GM20000 (cell line): ENCODE data around the gene SNX25.

ENCODE experiments used
- DNase-seq: peaks from one replicate; pipeline ENCODE4 v3.0.0; 2012; ENCODE audit warnings: low spot score
- CTCF ChIP-seq: IDR thresholded peaks from 2 replicates; pipeline ENCODE4 v1.5.1; 2012; ENCODE audit warnings: mild to moderate bottlenecking, control low read depth; ENCODE audit errors: extremely low read depth, missing control alignments

Gene SNX25

DNA sequence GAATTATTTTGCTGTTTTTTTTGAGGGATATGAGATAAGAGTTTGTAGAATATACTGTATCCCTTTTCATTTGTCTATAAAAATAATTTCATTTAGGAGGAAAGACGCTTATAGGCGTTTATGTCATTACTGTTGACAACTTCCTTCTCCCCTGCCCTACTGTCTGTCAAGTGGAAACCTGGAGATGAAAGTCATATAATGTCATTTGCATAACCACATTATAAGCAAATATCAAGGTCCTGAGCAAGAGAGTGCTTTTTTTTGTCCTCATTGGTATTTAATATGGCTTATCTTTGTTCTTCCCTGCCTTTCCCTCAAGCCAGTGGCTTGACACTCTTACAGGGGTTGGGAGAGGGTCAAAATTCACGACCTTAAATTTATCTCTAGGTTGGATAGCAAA lies 130.5 kb downstream of the SNX25 start:
- TF ChIP-seq CTCF, result no peak
- no peak for DNase-seq

DNA sequence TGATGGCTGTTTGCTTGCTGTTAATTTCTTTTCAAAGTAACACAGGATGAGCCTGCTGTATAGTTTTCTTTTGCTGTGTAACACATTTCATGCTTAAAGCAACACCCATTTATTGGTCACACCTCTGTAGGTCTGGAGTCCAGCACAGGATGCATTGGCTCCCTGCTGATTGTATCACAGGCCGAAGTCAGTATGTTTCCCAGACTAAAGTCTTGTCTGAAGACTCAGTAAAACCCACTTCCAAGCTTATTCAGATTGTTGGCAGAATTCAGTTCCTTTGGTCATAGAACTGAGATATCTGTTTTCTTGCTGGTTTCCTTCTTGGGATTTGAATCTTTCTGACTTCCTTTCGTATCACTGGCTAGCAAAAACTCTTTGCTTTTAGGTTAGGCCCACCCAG lies 132.0 kb downstream of the SNX25 start:
- TF ChIP-seq CTCF, result no peak
- no peak for DNase-seq

DNA sequence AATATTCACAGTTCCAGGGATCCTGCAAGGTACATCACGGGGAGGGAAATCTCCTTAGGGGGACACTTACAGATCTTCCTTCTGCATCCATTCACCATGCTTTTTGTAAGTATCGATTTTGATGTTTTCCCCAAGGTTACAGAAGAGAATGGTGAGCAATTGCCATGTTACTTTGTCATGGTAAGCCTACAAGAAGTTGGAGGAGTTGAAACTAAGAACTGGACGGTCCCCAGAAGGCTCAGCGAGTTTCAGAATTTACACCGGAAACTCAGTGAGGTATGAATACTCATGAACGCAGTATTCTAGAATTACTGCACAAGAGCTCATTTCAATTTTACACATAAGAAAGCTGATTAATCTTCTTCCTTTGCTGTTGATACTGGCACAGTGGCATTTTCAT lies 132.4 kb downstream of the SNX25 start:
- TF ChIP-seq CTCF, result no peak
- DNase-seq, result peak; percentile 58

GRCh38 chr4:185343726-185344581 lies 134.6 kb downstream of the SNX25 start:
- DNase-seq, result no peak
- TF ChIP-seq CTCF, result no peak

- DNase-seq, result peak; percentile 56
- TF ChIP-seq CTCF, result no peak
Observed at GRCh38 chr4:185344743-185345538, 135.5 kb downstream of the SNX25 start.

GRCh38 chr4:185346975-185347601 lies 137.7 kb downstream of the SNX25 start:
- DNase-seq, result no peak
- TF ChIP-seq CTCF, result no peak

DNA sequence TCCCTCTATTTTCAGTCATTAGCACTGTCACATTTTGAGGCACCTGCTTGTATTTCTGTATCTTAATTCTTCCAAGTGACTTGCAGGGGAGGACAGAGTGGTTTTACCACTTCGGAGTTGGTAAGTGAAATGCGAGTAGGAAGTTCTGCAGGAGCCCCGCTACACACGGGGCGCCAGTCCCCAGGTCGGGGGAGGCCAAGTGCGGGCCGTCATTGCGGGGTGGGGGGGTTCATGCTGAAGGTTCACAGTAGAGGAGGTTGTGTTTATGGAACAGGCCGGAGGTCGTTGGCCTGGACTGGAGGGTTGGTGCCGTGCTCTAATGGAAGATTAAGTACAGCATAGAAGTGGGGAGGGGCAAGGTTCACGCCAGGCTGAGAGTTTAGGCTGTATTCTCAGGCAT lies 142.3 kb downstream of the SNX25 start:
- DNase-seq, result no peak
- no peak for TF ChIP-seq CTCF
